GM18873 (cell line): ENCODE results near the gene DUSP6.

Source experiments
- ATAC-seq: cut with Tn5 transposase; IDR thresholded peaks from one replicate; pipeline ENCODE4 v1.9.1; 2021; ENCODE audit warnings: mild to moderate bottlenecking, moderate library complexity, moderate number of reproducible peaks; ENCODE audit not compliant: unreplicated experiment, low FRiP score

The DUSP6 gene

GRCh38 chr12:89335452-89336244 lies 16.7 kb downstream of the DUSP6 start:
- ATAC-seq: no peak

GRCh38 chr12:89334548-89335169 lies 17.6 kb downstream of the DUSP6 start:
- no peak for ATAC-seq

DNA sequence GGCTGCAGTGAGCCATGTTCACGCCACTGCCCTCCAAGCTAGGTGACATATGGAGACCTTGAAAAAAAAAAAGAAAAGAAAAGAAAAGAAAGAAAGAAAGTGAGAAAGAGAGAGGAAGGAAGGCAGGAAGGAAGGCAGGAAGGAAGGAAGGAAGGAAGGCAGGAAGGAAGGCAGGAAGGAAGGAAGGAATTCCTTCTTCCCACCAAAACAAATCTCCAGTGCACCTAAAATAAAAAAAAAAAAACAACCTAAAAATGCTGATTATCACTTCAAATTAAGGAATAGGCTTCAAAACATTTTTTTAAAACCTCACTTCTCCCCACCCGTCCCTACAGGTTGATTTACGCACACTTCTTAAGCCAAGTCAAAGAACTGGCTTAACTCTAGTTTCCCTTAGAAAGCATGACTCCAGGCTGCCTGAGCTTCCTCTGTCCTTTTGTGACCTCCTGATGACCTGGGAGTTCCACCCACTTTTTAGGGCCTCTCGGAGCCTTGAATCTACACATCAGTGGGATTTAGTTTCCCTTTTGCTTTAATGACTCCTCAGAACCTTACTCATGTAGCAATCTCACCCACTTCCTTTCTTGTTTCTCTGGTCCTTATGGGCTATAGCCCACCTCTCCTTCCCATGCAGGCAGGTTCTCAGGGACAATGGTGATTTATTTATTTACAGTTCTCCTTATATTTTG lies 18.6 kb downstream of the DUSP6 start:
- peak; percentile 86 for ATAC-seq

DNA sequence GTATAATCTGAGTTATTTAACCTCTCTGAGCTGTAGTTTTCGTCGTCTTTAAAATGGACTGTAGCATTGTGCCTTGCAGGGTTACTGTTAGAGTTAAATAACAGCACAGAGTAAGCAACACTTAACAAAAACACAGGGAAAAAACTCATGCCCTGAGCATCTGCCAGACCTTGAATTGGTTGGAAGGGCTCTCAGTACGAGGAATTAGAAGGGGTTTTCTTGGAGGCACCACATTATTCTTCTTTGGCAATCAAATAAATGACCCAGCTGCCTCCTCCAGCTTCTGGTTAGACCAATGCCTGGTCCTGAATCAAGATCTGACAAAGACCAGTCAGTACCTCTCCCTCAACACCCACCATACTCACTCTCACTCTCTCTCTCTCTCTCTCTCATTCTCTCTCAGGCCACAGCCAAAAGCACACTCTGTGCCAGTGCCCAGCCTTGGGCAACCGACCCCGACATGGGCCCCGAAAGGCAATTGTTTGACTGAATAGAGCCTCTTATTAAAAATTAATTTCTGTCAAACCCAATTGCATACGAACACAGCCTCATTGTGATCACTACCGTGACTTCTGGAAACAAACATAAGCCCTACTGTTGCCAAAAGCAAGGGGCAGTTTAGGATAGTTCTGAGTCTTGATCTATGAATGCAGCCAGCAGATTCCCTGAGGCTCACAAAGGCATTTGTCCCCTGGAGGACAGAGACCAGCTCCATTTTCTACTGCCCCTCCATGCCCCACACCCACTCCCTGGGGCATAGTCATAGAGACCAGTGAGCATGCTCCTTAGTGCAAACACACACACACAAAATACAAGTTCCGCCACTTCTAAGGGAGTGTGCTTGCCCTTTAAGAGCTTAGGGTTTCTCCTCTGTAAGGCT lies 23.9 kb downstream of the DUSP6 start:
- no peak for ATAC-seq

DNA sequence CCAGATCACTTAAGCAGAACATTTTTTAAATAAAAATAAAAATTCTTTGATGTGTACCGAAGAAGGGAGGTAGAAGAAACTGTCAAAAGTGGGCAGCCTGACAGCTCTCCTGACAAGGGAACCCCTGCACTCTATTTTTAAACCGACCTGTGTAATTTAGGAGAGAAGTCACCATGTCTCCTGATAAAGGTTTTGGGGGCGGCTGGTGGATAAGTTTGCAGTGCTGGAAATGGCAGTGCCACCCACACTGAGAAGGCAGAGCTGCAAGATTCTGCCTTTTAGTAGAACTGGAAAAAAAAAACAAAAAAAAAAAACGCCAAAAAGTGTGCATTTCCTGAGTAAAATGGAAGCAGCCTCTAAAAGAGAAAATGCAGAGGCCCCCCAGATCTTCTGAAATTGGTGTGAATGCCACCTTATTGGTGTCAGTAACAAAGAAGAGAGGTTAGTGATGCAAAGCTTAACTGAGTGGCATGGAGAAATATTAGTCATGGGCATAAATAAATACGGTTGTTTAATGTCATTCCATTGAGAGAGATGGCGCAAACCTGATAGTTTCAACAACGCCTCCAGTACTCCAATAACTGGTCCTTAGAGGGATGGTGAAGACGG lies 24.7 kb downstream of the DUSP6 start:
- no peak for ATAC-seq

DNA sequence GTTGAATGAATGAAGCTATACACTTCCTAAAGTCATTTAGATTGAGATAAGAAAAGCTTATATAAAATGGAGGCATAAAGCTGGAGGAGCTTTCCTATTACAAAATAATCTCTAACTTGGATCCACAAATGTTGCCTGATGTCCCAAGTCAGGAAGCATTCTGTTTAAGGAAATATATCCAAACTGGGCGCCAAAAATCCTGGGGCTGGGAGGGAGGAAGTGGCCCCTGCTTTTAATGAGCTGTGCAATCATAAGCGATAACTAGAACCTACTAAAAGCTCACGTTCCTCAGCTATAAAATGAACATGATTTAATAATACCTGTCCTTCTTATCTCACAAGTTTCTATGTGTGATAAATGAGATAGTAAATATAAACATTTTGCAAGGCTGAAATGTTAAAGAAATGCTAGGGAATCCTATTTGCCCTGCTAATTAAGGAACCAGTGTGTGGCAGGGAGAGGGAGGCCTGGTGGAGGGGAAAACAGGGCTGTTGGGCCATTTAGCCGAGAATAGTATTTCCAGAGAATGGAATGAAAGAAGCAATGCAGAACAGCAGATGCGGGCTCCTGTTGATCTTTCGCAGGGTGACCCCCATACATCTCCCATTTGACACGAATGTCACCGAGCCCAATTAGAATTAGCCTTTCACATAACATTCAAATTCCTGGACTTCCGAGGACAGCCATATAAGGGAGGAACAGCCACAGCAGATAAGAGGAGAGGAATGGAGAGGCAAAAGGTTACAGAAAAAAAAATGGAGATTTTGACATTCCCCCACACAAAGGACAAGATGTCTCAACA lies 25.9 kb downstream of the DUSP6 start:
- ATAC-seq: no peak

DNA sequence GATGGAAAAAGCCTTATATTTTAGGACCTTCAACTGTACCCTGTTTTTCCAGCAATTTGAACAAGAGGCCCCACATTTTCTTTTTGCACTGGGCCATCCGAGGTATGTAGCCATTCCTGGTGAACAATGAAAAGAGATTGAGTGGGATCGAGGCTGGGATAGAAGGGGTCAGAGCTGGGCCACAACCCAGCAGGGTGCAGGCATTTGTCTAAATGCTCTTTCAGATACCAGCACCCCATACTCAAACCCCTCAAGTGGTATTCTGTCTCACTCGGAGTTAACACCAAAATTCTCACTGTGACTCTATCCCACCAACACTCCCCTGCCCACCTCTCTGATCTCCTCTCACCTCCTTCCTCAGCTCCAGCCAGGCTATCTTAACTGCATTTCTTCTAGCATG lies 26.8 kb downstream of the DUSP6 start:
- ATAC-seq: no peak

DNA sequence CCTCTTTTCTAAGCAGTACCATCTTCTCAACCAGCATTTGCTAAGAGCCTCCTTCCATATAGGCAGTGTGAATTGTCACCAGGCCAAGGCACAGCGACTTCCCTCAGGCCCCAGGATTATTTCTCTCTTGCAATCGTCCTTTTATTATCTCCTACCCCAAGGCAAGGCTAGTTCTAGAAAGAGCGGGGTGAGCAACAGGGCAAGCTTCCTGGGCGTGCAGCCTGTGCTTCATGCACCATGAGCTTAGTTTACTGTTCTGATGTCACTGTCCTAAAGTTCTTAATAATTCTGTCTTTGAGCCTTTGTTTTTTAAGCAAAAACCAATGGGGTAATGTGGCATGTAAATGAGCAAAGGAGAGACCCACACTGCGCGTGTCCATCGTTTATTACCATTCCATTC lies 27.9 kb downstream of the DUSP6 start:
- ATAC-seq: no peak

DNA sequence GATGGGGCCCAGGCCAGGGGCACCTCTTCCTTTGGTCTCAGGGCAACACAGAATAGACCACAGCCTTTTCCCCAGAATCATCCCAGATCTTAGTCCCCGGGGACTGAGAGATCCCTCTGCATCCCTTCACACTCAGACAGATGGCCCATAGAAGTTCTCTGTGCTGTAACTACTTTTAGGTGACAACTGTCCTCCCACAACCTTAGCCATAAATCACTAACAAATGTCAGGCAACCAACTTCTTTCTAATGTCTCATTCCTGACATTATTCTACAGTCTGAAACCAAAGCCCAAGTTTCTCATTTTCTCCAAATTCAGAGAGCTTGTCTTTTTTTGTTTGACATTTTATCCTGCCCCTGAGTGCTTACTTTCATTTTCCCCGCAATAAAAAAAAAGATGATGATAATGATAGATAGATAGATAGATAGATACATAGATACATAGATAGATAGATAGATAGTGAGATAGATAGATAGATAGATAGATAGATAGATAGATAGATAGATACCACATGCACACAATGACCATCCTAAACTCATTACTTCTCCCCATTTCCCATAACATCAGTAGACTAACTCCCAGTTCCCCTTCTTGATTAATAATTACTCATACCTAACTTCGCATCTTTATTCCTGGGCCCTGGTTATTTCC lies 28.6 kb downstream of the DUSP6 start:
- ATAC-seq: no peak

- ATAC-seq: no peak
Observed at GRCh38 chr12:89320735-89321134, 31.6 kb downstream of the DUSP6 start.

DNA sequence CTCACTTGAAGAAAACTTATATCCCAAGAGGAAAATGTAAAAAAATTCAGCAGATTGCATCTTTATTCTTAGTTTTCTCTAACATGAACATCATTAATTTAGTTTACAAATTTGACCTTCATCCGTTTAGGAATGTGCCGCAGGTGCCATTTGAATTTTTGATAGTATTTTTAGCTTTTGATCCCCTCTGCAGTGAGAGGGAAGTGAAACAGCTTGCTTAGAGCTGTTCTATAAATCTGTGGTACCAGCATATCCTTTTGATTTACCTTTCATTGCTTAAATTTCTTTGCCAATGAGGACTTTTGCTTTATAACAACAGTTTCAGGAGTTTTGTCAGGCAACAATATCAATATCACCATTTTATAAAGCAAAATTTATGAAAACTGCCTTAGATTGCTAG lies 32.7 kb downstream of the DUSP6 start:
- ATAC-seq: no peak

DNA sequence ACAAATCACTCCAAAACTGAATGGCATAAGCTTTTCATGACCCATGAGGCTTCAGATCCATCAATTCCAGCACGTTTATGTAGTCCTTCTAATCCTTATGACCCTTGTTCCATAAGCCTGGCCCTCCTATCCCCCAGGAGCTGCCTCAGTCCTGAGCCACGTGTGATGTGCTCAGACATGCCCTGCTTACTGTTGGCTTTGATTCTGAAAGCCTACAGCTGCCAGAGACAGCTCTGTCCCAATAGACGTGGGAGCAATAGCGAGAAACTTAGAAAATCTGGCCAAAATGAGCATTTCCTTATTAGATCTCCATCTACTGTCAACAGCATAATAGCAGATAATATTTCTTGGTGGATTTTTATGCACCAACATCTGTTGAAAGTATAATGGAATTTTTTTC lies 33.2 kb downstream of the DUSP6 start:
- ATAC-seq: no peak

GRCh38 chr12:89316705-89317139 lies 35.6 kb downstream of the DUSP6 start:
- ATAC-seq: no peak

- ATAC-seq: no peak
Observed at GRCh38 chr12:89314060-89314761, 38.1 kb downstream of the DUSP6 start.

DNA sequence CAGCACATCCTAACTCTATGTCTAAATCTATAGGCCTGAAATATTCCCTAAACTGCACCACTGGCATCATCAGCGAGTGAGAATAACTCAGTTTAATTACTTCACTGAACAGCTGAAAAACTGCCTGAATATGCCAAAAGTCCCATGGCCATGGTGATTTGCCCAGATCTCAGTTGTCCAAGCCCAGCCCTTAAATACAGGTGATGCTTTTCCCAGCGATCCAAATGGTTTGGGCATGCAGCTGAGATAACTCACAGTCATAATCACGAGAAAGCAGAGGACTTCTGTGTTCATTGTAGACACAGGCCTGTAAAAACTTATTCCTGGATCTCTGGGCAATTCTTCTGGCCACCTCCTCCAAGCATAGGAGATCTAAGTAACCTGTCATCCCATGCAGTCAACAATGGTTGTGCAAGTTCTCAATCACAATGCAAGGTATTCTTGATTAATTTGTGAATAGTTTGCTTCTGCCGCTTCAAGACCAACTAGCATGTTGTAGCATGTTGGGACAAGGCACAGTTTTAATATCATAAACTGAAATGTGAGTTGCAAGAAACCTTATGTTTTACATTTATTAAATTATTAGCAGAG lies 40.5 kb downstream of the DUSP6 start:
- ATAC-seq: no peak

DNA sequence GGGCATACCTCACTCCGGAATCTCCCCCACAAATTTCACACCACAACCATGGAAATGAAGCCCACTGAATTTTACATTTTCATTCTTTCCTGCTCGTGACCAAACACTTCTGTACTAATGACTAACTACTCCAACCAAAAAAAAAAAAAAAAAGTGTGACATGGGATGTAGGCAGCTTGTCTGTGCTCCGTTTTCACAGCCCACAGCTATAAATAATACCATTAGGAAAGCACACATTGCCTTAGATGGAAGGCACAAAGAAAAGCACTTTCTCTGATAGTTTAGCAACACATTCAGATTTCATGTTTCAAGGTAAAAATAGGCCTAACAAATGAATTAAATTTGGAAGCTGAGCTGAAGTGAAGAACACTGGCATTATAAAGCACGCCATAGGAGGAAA lies 42.5 kb downstream of the DUSP6 start:
- ATAC-seq: no peak

DNA sequence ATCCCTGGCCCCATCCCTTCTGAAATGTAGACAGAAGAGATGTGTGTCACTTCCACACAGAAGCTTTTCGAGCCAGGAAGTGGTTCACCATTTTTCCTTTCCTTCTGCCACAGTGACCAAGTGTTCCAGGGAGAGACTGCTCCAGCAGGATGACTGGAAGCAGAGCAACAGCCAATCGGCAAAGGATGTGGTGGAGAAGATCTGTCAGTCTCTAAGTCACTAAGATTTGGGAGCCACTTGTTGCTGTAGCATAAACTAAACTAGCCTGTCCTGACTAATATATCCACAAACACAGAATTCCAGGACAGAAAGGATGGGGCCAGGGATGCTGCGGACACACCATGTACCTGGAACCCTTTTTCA lies 42.9 kb downstream of the DUSP6 start:
- ATAC-seq: no peak
